ENCODE data around the gene MRPL50.

The MRPL50 gene

GRCh38 chr9:101372327-101373118 lies 25.9 kb downstream of the MRPL50 start:
- DNase-seq, result no peak

GRCh38 chr9:101371813-101372212 lies 26.6 kb downstream of the MRPL50 start:
- no peak for DNase-seq

GRCh38 chr9:101369884-101370531 lies 28.4 kb downstream of the MRPL50 start:
- no peak for DNase-seq

- DNase-seq, result no peak
These were observed 29.1 kb downstream of the MRPL50 start for GRCh38 chr9:101369286-101369685.

GRCh38 chr9:101367323-101367722 lies 31.1 kb downstream of the MRPL50 start:
- DNase-seq, result no peak

GRCh38 chr9:101366038-101366756 lies 32.2 kb downstream of the MRPL50 start:
- DNase-seq, result no peak

- no peak for DNase-seq
These were observed 33.2 kb downstream of the MRPL50 start for GRCh38 chr9:101365181-101365580.

- DNase-seq, result no peak
These were observed 36.0 kb downstream of the MRPL50 start for GRCh38 chr9:101362450-101362849.

- no peak for DNase-seq
These were observed 37.8 kb downstream of the MRPL50 start for GRCh38 chr9:101360647-101361046.

- DNase-seq, result no peak
These were observed 38.7 kb downstream of the MRPL50 start for GRCh38 chr9:101359679-101360078.

GRCh38 chr9:101356619-101357018 lies 41.8 kb downstream of the MRPL50 start:
- no peak for DNase-seq

GRCh38 chr9:101354765-101355708 lies 43.4 kb downstream of the MRPL50 start:
- DNase-seq, result no peak

- no peak for DNase-seq
These were observed 44.2 kb downstream of the MRPL50 start for GRCh38 chr9:101354143-101354764.

- DNase-seq, result no peak
These were observed 44.7 kb downstream of the MRPL50 start for GRCh38 chr9:101353683-101354082.

GRCh38 chr9:101352892-101353463 lies 45.4 kb downstream of the MRPL50 start:
- DNase-seq, result no peak

GRCh38 chr9:101350285-101350684 lies 48.1 kb downstream of the MRPL50 start:
- no peak for DNase-seq

- no peak for DNase-seq
These were observed 55.8 kb downstream of the MRPL50 start for GRCh38 chr9:101342595-101342994.

GRCh38 chr9:101341958-101342357 lies 56.5 kb downstream of the MRPL50 start:
- no peak for DNase-seq
